SK-N-MC (cell line): ENCODE results near the gene PTGDS.

Source experiments
- DNase-seq: peaks from one replicate; pipeline ENCODE4 v3.0.0-alpha.2; 2011; ENCODE audit warnings: low read depth, low spot score
- H3K27ac ChIP-seq: fragments of 200-600 bp; sonication (generic); 2 replicates; pipeline ENCODE4 v1.5.1; 2016; ENCODE audit warnings: mixed run types
- H3K36me3 ChIP-seq: fragments of 200-600 bp; sonication (generic); 2 replicates; pipeline ENCODE4 v1.6.1; 2017; ENCODE audit warnings: antibody characterized with exemption, low read length, mixed read lengths; ENCODE audit not compliant: insufficient read depth
- H3K4me3 ChIP-seq: fragments of 200-600 bp; sonication (generic); 2 replicates; pipeline ENCODE4 v1.5.1; 2016
- H3K9ac ChIP-seq: fragments of 200-600 bp; sonication (generic); 2 replicates; pipeline ENCODE4 v1.8.0; 2017; ENCODE audit warnings: mixed run types, mixed read lengths; ENCODE audit not compliant: insufficient read length
- H3K9me3 ChIP-seq: fragments of 200-600 bp; sonication (generic); 2 replicates; pipeline ENCODE4 v1.6.1; 2017; ENCODE audit warnings: low read depth, mild to moderate bottlenecking, antibody characterized with exemption, low read length, moderate library complexity, mixed read lengths
- EZH2 ChIP-seq: fragments of 200-600 bp; sonication (generic); IDR thresholded peaks from one replicate; pipeline ENCODE4 v1.6.1; 2017; ENCODE audit warnings: antibody characterized with exemption
- FOXP2 ChIP-seq: optimal IDR thresholded peaks from 2 replicates; pipeline ENCODE3; 2011; ENCODE audit warnings: mild to moderate bottlenecking, moderate library complexity; ENCODE audit not compliant: insufficient read depth; ENCODE audit errors: extremely low read length, control extremely low read depth
- POLR2AphosphoS5 ChIP-seq: IDR thresholded peaks from 2 replicates; pipeline ENCODE4 v1.6.1; 2012; ENCODE audit warnings: mild to moderate bottlenecking, low read depth, low read length, borderline replicate concordance

The PTGDS gene

GRCh38 chr9:137030006-137030405 is 52.7 kb downstream of the PTGDS start:
- Histone ChIP-seq H3K27ac (no peak overlapping the region), H3K4me3 (no peak overlapping the region), H3K9ac (no peak overlapping the region), H3K36me3 (no peaks in the 10 kb centered on the region), H3K9me3 (no peaks in the 10 kb centered on the region)
- TF ChIP-seq POLR2AphosphoS5 (no peak), EZH2 (no peak), FOXP2 (no peak)
- no peak for DNase-seq

GRCh38 chr9:137030538-137031527 is 53.5 kb downstream of the PTGDS start:
- TF ChIP-seq FOXP2 (no peak), EZH2 (no peak), POLR2AphosphoS5 (no peak)
- no peak overlapping the region for H3K27ac ChIP-seq
- no peak for DNase-seq

More at GRCh38 chr9:137030538-137031527, 53.5 kb downstream of the PTGDS start:
- Histone ChIP-seq H3K4me3 (no peak overlapping the region), H3K36me3 (no peaks in the 10 kb centered on the region), H3K9ac (no peak overlapping the region), H3K9me3 (no peaks in the 10 kb centered on the region)
